KMS-11 (cell line): ENCODE measurements around the gene PHF14.

Experiments used
- H2AFZ ChIP-seq: fragments of 200-600 bp; sonication (generic); 2 replicates; pipeline ENCODE4 v1.6.1; 2016; ENCODE audit warnings: antibody characterized with exemption, mixed run types, low read depth
- H3K27ac ChIP-seq: fragments of 200-600 bp; sonication (generic); 2 replicates; pipeline ENCODE4 v1.6.1; 2016; ENCODE audit warnings: mild to moderate bottlenecking, mixed run types
- H3K27me3 ChIP-seq: fragments of 200-600 bp; sonication (generic); 2 replicates; pipeline ENCODE4 v1.6.1; 2017; ENCODE audit warnings: mild to moderate bottlenecking, low read depth, mixed run types, moderate library complexity; ENCODE audit not compliant: insufficient read depth
- H3K36me3 ChIP-seq: fragments of 200-600 bp; sonication (generic); 2 replicates; pipeline ENCODE4 v1.6.1; 2017; ENCODE audit warnings: mild to moderate bottlenecking, mixed run types; ENCODE audit not compliant: insufficient read depth
- H3K4me1 ChIP-seq: fragments of 200-600 bp; sonication (generic); 2 replicates; pipeline ENCODE4 v1.6.1; 2016; ENCODE audit warnings: mild to moderate bottlenecking, low read depth, mixed run types; ENCODE audit not compliant: poor library complexity, severe bottlenecking
- H3K4me2 ChIP-seq: fragments of 200-600 bp; sonication (generic); 2 replicates; pipeline ENCODE4 v1.7.0; 2016; ENCODE audit warnings: mild to moderate bottlenecking, mixed run types
- H3K4me3 ChIP-seq: fragments of 200-600 bp; sonication (generic); IDR thresholded peaks from 2 replicates; pipeline ENCODE4 v1.6.1; 2017; ENCODE audit warnings: low read depth, low read length, mixed read lengths; ENCODE audit not compliant: insufficient read depth
- H3K79me2 ChIP-seq: fragments of 200-600 bp; sonication (generic); 2 replicates; pipeline ENCODE4 v1.6.1; 2016; ENCODE audit warnings: low read depth, mixed run types; ENCODE audit not compliant: insufficient read depth
- H3K9ac ChIP-seq: fragments of 200-600 bp; sonication (generic); 2 replicates; pipeline ENCODE4 v1.6.1; 2016; ENCODE audit warnings: mild to moderate bottlenecking, mixed run types
- H4K20me1 ChIP-seq: fragments of 200-600 bp; sonication (generic); 2 replicates; pipeline ENCODE4 v1.6.1; 2016; ENCODE audit warnings: mild to moderate bottlenecking, mixed run types; ENCODE audit not compliant: insufficient read depth
- TF ChIP-seq, protein P1 (sequence below): fragments of 200-600 bp; sonication (generic); conservative IDR thresholded peaks from 2 replicates; pipeline ENCODE4 v1.6.1; 2017; ENCODE audit warnings: low read depth, mild to moderate bottlenecking, antibody characterized with exemption, low read length, moderate library complexity, mixed read lengths

PHF14 gene

DNA sequence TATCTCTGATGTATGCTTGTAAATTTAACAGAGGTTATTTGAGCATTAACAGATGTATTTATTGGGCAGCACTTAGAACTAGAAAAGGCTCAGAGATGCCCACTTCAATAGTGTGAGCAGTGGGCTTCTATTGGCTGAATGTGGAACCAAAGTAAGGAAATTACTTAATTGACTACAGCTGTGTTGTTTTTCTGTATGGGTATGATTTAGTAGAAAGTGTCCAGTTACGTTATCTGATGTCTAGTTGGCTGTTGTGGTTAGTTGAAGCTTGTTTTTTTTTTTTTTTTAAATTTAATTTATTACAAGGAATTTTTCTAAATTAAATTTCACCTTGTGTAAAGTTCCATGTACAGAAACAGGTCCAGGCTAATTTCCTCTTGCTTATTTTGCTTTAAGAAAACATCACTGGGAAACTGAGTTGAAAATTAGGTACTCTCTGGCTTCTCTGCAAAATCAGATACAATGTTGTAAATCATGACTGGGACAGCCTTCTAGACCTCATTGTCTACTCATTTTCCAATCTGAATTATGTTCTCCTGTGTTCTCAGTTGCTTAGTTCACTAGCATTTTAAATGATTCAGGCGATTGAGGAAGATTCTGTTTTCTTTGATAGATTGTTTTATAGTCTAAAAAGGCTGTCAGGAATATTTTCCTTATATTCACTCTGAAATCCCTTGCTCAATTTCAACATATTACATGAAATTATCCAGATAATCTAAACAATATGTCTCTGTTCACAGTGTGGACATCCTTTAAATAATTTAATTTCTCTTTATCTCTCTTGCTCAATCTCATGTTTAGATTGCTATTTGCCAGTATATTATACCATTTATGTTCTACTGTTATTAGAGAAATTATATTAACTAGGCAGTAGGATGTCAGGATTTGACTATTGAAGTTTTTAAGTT, 53.0 kb downstream of the PHF14 start:
- H4K20me1 ChIP-seq = no peaks in the 10 kb centered on the region
- H2AFZ ChIP-seq = no peak overlapping the region
- no peak overlapping the region for H3K9ac ChIP-seq
- no peak overlapping the region for H3K27ac ChIP-seq
- TF ChIP-seq, protein P1, sequence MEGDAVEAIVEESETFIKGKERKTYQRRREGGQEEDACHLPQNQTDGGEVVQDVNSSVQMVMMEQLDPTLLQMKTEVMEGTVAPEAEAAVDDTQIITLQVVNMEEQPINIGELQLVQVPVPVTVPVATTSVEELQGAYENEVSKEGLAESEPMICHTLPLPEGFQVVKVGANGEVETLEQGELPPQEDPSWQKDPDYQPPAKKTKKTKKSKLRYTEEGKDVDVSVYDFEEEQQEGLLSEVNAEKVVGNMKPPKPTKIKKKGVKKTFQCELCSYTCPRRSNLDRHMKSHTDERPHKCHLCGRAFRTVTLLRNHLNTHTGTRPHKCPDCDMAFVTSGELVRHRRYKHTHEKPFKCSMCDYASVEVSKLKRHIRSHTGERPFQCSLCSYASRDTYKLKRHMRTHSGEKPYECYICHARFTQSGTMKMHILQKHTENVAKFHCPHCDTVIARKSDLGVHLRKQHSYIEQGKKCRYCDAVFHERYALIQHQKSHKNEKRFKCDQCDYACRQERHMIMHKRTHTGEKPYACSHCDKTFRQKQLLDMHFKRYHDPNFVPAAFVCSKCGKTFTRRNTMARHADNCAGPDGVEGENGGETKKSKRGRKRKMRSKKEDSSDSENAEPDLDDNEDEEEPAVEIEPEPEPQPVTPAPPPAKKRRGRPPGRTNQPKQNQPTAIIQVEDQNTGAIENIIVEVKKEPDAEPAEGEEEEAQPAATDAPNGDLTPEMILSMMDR = no peak
- H3K4me1 ChIP-seq = no peaks in the 10 kb centered on the region
- H3K4me2 ChIP-seq = no peak overlapping the region
- H3K27me3 ChIP-seq = no peaks in the 10 kb centered on the region
- no peaks in the 10 kb centered on the region for H3K36me3 ChIP-seq
- no peak overlapping the region for H3K4me3 ChIP-seq
- no peaks in the 10 kb centered on the region for H3K79me2 ChIP-seq

GRCh38 chr7:11035661-11036060, 62.0 kb downstream of the PHF14 start:
- Histone ChIP-seq H3K79me2 (no peaks in the 10 kb centered on the region), H4K20me1 (no peaks in the 10 kb centered on the region), H3K4me1 (no peaks in the 10 kb centered on the region), H3K9ac (no peak overlapping the region), H3K4me3 (no peak overlapping the region), H3K4me2 (no peak overlapping the region), H2AFZ (no peak overlapping the region), H3K27me3 (no peaks in the 10 kb centered on the region), H3K27ac (no peak overlapping the region), H3K36me3 (no peaks in the 10 kb centered on the region)
- TF ChIP-seq, protein P1 = no peak

DNA sequence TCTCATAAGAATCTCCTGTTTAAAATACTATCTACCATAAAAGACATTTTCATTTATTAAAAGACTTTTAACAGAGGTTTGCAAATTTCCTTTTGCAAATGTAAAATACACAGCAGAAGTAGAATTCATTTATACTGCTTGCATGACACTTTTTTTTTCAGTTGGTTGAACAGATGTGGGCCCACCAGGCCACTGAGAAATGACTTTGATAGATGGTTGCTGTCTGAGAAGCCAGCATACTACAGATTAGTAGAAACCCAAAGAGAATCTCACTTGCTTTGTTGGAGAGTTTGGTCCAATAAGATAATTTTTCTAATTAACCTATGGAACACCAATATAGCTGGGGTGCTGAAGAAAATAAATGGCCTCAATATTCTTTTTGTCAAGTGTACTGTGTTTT, 66.3 kb downstream of the PHF14 start:
- Histone ChIP-seq H3K36me3 (no peaks in the 10 kb centered on the region), H4K20me1 (no peaks in the 10 kb centered on the region), H3K27ac (no peak overlapping the region), H3K9ac (no peak overlapping the region), H3K4me3 (no peak overlapping the region), H3K4me1 (no peaks in the 10 kb centered on the region), H3K27me3 (no peaks in the 10 kb centered on the region), H3K4me2 (no peak overlapping the region), H2AFZ (no peak overlapping the region), H3K79me2 (no peaks in the 10 kb centered on the region)
- TF ChIP-seq, protein P1 = no peak

- no peaks in the 10 kb centered on the region for H3K36me3 ChIP-seq
- H3K9ac ChIP-seq = no peak overlapping the region
- no peaks in the 10 kb centered on the region for H4K20me1 ChIP-seq
- no peak overlapping the region for H3K4me3 ChIP-seq
- H3K27me3 ChIP-seq = no peaks in the 10 kb centered on the region
- H3K4me1 ChIP-seq = peaks cover 26% of the 10 kb centered on the region
- no peaks in the 10 kb centered on the region for H3K79me2 ChIP-seq
- H3K27ac ChIP-seq = no peak overlapping the region
- TF ChIP-seq, protein P1 = no peak
- no peak overlapping the region for H3K4me2 ChIP-seq
- no peak overlapping the region for H2AFZ ChIP-seq
Observed at GRCh38 chr7:11054033-11054432, 80.4 kb downstream of the PHF14 start.
